H9 (cell line): ENCODE measurements around the gene TMEM253. TPM values are rescaled to one million over a fixed set of nuclear protein-coding genes. Genes with fewer than 3 reads are reported as not detected.
A peak's percentile ranks its signal among the peaks of the same experiment; 100 is the strongest.

ENCODE experiments used
- DNase-seq: peaks from one replicate; pipeline ENCODE4 v3.0.0-alpha.2; 2017
- H2AFZ ChIP-seq: one replicate; pipeline ENCODE4 v1.6.1; 2013; ENCODE audit warnings: mild to moderate bottlenecking, low read length, control low read depth, moderate library complexity
- H2AK5ac ChIP-seq: 2 replicates; pipeline ENCODE4 v1.6.1; 2013; ENCODE audit warnings: low read length, control low read depth, mixed read lengths; ENCODE audit not compliant: insufficient read length
- H2BK120ac ChIP-seq: one replicate; pipeline ENCODE4 v1.6.1; 2013; ENCODE audit warnings: low read depth, mild to moderate bottlenecking, low read length, control low read depth, inconsistent platforms; ENCODE audit not compliant: poor library complexity, severe bottlenecking
- H2BK12ac ChIP-seq: 2 replicates; pipeline ENCODE4 v1.6.1; 2013; ENCODE audit warnings: low read length, control low read depth, mixed read lengths, low read depth; ENCODE audit not compliant: insufficient read length
- H2BK15ac ChIP-seq: 2 replicates; pipeline ENCODE4 v1.6.1; 2013; ENCODE audit warnings: low read depth, low read length, control low read depth
- H2BK20ac ChIP-seq: one replicate; pipeline ENCODE4 v1.6.1; 2013; ENCODE audit warnings: low read depth, mild to moderate bottlenecking, low read length, control low read depth, inconsistent platforms; ENCODE audit not compliant: poor library complexity, severe bottlenecking
- H2BK5ac ChIP-seq: 2 replicates; pipeline ENCODE4 v1.6.1; 2013; ENCODE audit warnings: low read length, control low read depth, mixed read lengths; ENCODE audit not compliant: insufficient read length
- H3K14ac ChIP-seq: 2 replicates; pipeline ENCODE4 v1.6.1; 2013; ENCODE audit warnings: low read length, control low read depth; ENCODE audit not compliant: insufficient read depth
- H3K18ac ChIP-seq: 2 replicates; pipeline ENCODE4 v1.6.1; 2013; ENCODE audit warnings: low read depth, mild to moderate bottlenecking, mixed read lengths, low read length, control low read depth; ENCODE audit not compliant: insufficient read length
- H3K23ac ChIP-seq: 2 replicates; pipeline ENCODE4 v1.6.1; 2013; ENCODE audit warnings: low read length, control low read depth, mixed read lengths, low read depth; ENCODE audit not compliant: insufficient read length
- H3K23me2 ChIP-seq: 2 replicates; pipeline ENCODE4 v1.6.1; 2013; ENCODE audit warnings: low read depth, mild to moderate bottlenecking, mixed read lengths, low read length, control low read depth; ENCODE audit not compliant: insufficient read length, poor library complexity, severe bottlenecking
- H3K27ac ChIP-seq: 2 replicates; pipeline ENCODE4 v1.5.1; 2013; ENCODE audit warnings: low read length, control low read depth, mixed read lengths, low read depth; ENCODE audit not compliant: insufficient read length
- H3K27me3 ChIP-seq: 2 replicates; pipeline ENCODE4 v1.6.1; 2013; ENCODE audit warnings: low read length, control low read depth, inconsistent platforms; ENCODE audit not compliant: insufficient read depth
- H3K4ac ChIP-seq: 2 replicates; pipeline ENCODE4 v1.6.1; 2013; ENCODE audit warnings: low read depth, mild to moderate bottlenecking, control low read depth, inconsistent platforms, low read length, moderate library complexity
- H3K4me1 ChIP-seq: 2 replicates; pipeline ENCODE4 v1.6.1; 2013; ENCODE audit warnings: low read length, control low read depth, inconsistent platforms; ENCODE audit not compliant: insufficient read depth
- H3K4me2 ChIP-seq: 2 replicates; pipeline ENCODE4 v1.6.1; 2013; ENCODE audit warnings: low read length, control low read depth, mixed read lengths; ENCODE audit not compliant: insufficient read length, insufficient read depth
- H3K56ac ChIP-seq: 2 replicates; pipeline ENCODE4 v1.6.1; 2013; ENCODE audit warnings: low read depth, mild to moderate bottlenecking, mixed read lengths, low read length, control low read depth; ENCODE audit not compliant: insufficient read length
- H3K79me1 ChIP-seq: 2 replicates; pipeline ENCODE4 v1.6.1; 2013; ENCODE audit warnings: low read depth, mild to moderate bottlenecking, moderate library complexity, low read length, control low read depth, inconsistent platforms; ENCODE audit not compliant: insufficient read depth, poor library complexity, severe bottlenecking
- H3K79me2 ChIP-seq: 2 replicates; pipeline ENCODE4 v1.6.1; 2013; ENCODE audit warnings: low read length, control low read depth, inconsistent platforms; ENCODE audit not compliant: insufficient read depth
- H3K9ac ChIP-seq: 2 replicates; pipeline ENCODE4 v1.6.1; 2013; ENCODE audit warnings: low read length, control low read depth, mixed read lengths; ENCODE audit not compliant: insufficient read length; ENCODE audit errors: extremely low read depth
- H3K9me3 ChIP-seq: one replicate; pipeline ENCODE4 v1.6.1; 2013; ENCODE audit warnings: low read depth, low read length, inconsistent platforms; ENCODE audit not compliant: control insufficient read depth
- H3T11ph ChIP-seq: one replicate; pipeline ENCODE4 v1.6.1; 2013; ENCODE audit warnings: mild to moderate bottlenecking, low read length, control low read depth, inconsistent platforms
- H4K20me1 ChIP-seq: one replicate; pipeline ENCODE4 v1.6.1; 2013; ENCODE audit not compliant: control insufficient read depth, insufficient read length, insufficient read depth
- H4K5ac ChIP-seq: 2 replicates; pipeline ENCODE4 v1.6.1; 2013; ENCODE audit warnings: low read depth, mild to moderate bottlenecking, mixed read lengths, low read length, control low read depth; ENCODE audit not compliant: insufficient read length
- H4K8ac ChIP-seq: replicated peaks from 2 replicates; pipeline ENCODE4 v1.6.1; 2013; ENCODE audit warnings: low read length, control low read depth, mixed read lengths, low read depth; ENCODE audit not compliant: insufficient read length
- H4K91ac ChIP-seq: 2 replicates; pipeline ENCODE4 v1.6.1; 2013; ENCODE audit warnings: low read depth, mild to moderate bottlenecking, moderate library complexity, mixed read lengths, low read length, control low read depth; ENCODE audit not compliant: insufficient read length
- H3K27ac Mint-ChIP-seq, 3 experiments: 2 replicates in 2 of 3; 3 replicates in 1 of 3; pipeline ENCODE4 v1.8.0; 2020 to 2021; ENCODE audit warnings: mixed read lengths in 3 of 3, mild to moderate bottlenecking in 1 of 3, moderate library complexity in 1 of 3
- H3K27me3 Mint-ChIP-seq: 2 replicates; pipeline ENCODE4 v1.8.0; 2021; ENCODE audit warnings: low read depth, mild to moderate bottlenecking, moderate library complexity, mixed read lengths
- H3K36me3 Mint-ChIP-seq, 3 experiments: 2 replicates in 2 of 3; 3 replicates in 1 of 3; pipeline ENCODE4 v1.8.0; 2020 to 2021; ENCODE audit warnings: low read depth in 3 of 3, mixed read lengths in 3 of 3; ENCODE audit not compliant: insufficient read depth in 1 of 3
- H3K4me1 Mint-ChIP-seq, 2 experiments: 2 replicates each; pipeline ENCODE4 v1.8.0; 2020; ENCODE audit warnings: mixed read lengths in 2 of 2
- H3K4me3 Mint-ChIP-seq, 2 experiments: 2 replicates in 1 of 2; 3 replicates in 1 of 2; pipeline ENCODE4 v1.8.0; 2020 to 2021; ENCODE audit warnings: mild to moderate bottlenecking in 2 of 2, mixed read lengths in 2 of 2, moderate library complexity in 1 of 2
- H3K9me3 Mint-ChIP-seq, 2 experiments: 2 replicates in 1 of 2; 3 replicates in 1 of 2; pipeline ENCODE4 v1.8.0; 2020; ENCODE audit warnings: mild to moderate bottlenecking in 2 of 2, mixed read lengths in 2 of 2, moderate library complexity in 1 of 2
- WGBS: extraction: QIAGEN DNeasy Blood & Tissue Kit; methylation state at CpG from one replicate; pipeline ENCODE4 v1.1.7; 2013; ENCODE audit warnings: missing lambda C conversion rate, low lambda C conversion rate, mixed read lengths; ENCODE audit not compliant: insufficient read length; ENCODE audit errors: extremely low coverage; 5-methylcytosine and 5-hydroxymethylcytosine counted together
- total RNA-seq: library from RNA; stranded (reverse); gene quantifications from 2 replicates; pipeline ENCODE4 v1.2.1, GENCODE V29; 2021
- TF ChIP-seq, protein P1 (sequence below): fragments of 200-600 bp; sonication (generic); conservative IDR thresholded peaks from 3 replicates; pipeline ENCODE4 v1.8.0; 2021; ENCODE audit warnings: antibody characterized with exemption, mild to moderate bottlenecking

Gene TMEM253
- total RNA-seq, 1 experiment from 2014 or later, result 2.2 TPM

DNA sequence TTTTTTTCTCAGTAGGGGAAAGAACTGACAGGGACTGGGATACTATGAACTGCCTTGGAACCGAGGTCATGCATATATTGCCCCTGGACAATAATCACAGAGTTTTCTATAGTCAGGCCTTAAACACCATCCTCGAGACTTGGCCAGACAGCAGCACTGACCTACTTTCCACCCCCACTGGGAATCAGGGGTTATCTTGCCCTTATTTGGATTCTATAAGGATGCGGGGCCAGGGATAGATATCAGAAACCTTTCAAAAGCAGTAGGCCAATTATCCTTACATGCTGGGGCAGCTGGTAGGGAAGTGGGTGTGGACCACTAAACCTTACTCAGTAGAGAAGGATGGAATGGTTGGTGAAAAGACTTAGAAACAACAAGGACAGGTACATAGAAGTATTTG lies 4.4 kb upstream of the TMEM253 start:
- Histone ChIP-seq H3K4ac (no peak overlapping the region), H2BK12ac (no peak overlapping the region), H2BK5ac (no peak overlapping the region), H3K4me2 (peak overlapping the region; percentile 73), H4K91ac (no peak overlapping the region), H4K5ac (no peak overlapping the region), H3K79me1 (peaks cover 4% of the 10 kb centered on the region), H2BK20ac (no peak overlapping the region), H2AK5ac (no peak overlapping the region), H2BK120ac (no peak overlapping the region), H2BK15ac (no peak overlapping the region), H3K9me3 (no peaks in the 10 kb centered on the region), H3K27ac (no peak overlapping the region), H3K79me2 (peaks cover 12% of the 10 kb centered on the region; the same call in 1 of the 2 replicates), H3K27me3 (no peaks in the 10 kb centered on the region), H3K18ac (no peak overlapping the region), H2AFZ (no peak overlapping the region), H4K8ac (no peak overlapping the region), H3K23me2 (peaks cover 12% of the 10 kb centered on the region), H3K14ac (no peak overlapping the region), H3K9ac (no peak overlapping the region), H4K20me1 (no peaks in the 10 kb centered on the region), H3K56ac (no peak overlapping the region), H3T11ph (no peak overlapping the region), H3K23ac (no peak overlapping the region), H3K4me1 (peaks cover 18% of the 10 kb centered on the region)
- TF ChIP-seq, protein P1, sequence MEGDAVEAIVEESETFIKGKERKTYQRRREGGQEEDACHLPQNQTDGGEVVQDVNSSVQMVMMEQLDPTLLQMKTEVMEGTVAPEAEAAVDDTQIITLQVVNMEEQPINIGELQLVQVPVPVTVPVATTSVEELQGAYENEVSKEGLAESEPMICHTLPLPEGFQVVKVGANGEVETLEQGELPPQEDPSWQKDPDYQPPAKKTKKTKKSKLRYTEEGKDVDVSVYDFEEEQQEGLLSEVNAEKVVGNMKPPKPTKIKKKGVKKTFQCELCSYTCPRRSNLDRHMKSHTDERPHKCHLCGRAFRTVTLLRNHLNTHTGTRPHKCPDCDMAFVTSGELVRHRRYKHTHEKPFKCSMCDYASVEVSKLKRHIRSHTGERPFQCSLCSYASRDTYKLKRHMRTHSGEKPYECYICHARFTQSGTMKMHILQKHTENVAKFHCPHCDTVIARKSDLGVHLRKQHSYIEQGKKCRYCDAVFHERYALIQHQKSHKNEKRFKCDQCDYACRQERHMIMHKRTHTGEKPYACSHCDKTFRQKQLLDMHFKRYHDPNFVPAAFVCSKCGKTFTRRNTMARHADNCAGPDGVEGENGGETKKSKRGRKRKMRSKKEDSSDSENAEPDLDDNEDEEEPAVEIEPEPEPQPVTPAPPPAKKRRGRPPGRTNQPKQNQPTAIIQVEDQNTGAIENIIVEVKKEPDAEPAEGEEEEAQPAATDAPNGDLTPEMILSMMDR, result no peak
- peak overlapping the region; percentile 79 to 92 for H3K4me3 Mint-ChIP-seq
- H3K9me3 Mint-ChIP-seq, result no peaks in the 10 kb centered on the region; a peak in 2 of 5 replicates
- no CpG with 5 or more reads among the region's 3 CpGs for WGBS
- DNase-seq, result no peak
- peaks cover 69 to 71% of the 10 kb centered on the region in 2 experiments for H3K4me1 Mint-ChIP-seq
- no peak overlapping the region for H3K27ac Mint-ChIP-seq
- peaks cover 17 to 23% (median 21%) of the 10 kb centered on the region in 3 experiments for H3K36me3 Mint-ChIP-seq
- H3K27me3 Mint-ChIP-seq, result no peaks in the 10 kb centered on the region; the same call in 1 of the 2 replicates
